Activated T-cell treated with anti-CD3 and anti-CD28 coated beads, Interleukin-2, amount 50 U/mL, for 72 hours (primary cell): ENCODE measurements around the gene ENTPD3. TPM values are rescaled to one million over a fixed set of nuclear protein-coding genes. Genes with fewer than 3 reads are reported as not detected.
"Not testable (repeated sequence)": the region's sequence is repeated elsewhere in the genome, so short reads cannot be mapped to it uniquely, and the experiment has no call there.

Experiments
- ATAC-seq, 2 donors: fragments of 150-1000 bp; cut with Tn5 transposase; replicated peaks in 1 of 2; 2 replicates each; pipeline ENCODE4 v1.10.0; 2021; ENCODE audit warnings: moderate library complexity in 2 of 2, mild to moderate bottlenecking in 1 of 2
- DNase-seq, 2 donors: peaks; one replicate each; pipeline ENCODE4 v3.0.0; 2021 to 2022; ENCODE audit warnings: mixed read lengths in 1 of 2
- H3K27ac Mint-ChIP-seq: one replicate; pipeline ENCODE4 v1.8.0; 2022; ENCODE audit warnings: mild to moderate bottlenecking, moderate library complexity, mixed read lengths
- H3K27me3 Mint-ChIP-seq: one replicate; pipeline ENCODE4 v1.8.0; 2022; ENCODE audit warnings: low read depth, mixed read lengths
- H3K36me3 Mint-ChIP-seq, 2 donors: one replicate each; pipeline ENCODE4 v1.8.0; 2022; ENCODE audit warnings: mixed read lengths in 2 of 2, mild to moderate bottlenecking in 1 of 2; ENCODE audit not compliant: insufficient read depth in 2 of 2
- H3K4me1 Mint-ChIP-seq: one replicate; pipeline ENCODE4 v1.8.0; 2022; ENCODE audit warnings: low read depth, mixed read lengths
- H3K4me3 Mint-ChIP-seq, 2 donors: one replicate each; pipeline ENCODE4 v1.8.0; 2022; ENCODE audit warnings: mild to moderate bottlenecking in 2 of 2, mixed read lengths in 2 of 2, moderate library complexity in 2 of 2
- H3K9me3 Mint-ChIP-seq, 2 donors: one replicate each; pipeline ENCODE4 v1.8.0; 2022; ENCODE audit warnings: mixed read lengths in 2 of 2
- total RNA-seq, 2 donors: library from RNA; stranded (reverse); gene quantifications; one replicate each; pipeline ENCODE4 v1.2.3, GENCODE V29; 2022

ENTPD3 gene
- total RNA-seq, 2 donors from 2014 or later: not detected

GRCh38 chr3:40455328-40455727, 68.3 kb downstream of the ENTPD3 start:
- Mint-ChIP-seq H3K27me3 (no peaks in the 10 kb centered on the region), H3K4me3 (peak overlapping the region; percentile 84 to 99), H3K4me1 (peaks cover 68% of the 10 kb centered on the region), H3K27ac (peak overlapping the region; percentile 79), H3K36me3 (peaks cover 11 to 27% of the 10 kb centered on the region in 2 donors), H3K9me3 (no peaks in the 10 kb centered on the region)
- ATAC-seq (no peak), DNase-seq (no peak)

GRCh38 chr3:40456279-40456939, 69.4 kb downstream of the ENTPD3 start:
- peaks cover 63% of the 10 kb centered on the region for H3K4me1 Mint-ChIP-seq
- DNase-seq: no peak
- H3K36me3 Mint-ChIP-seq: peaks cover 11 to 32% of the 10 kb centered on the region in 2 donors
- H3K27ac Mint-ChIP-seq: peak overlapping the region; percentile 79
- H3K9me3 Mint-ChIP-seq: no peaks in the 10 kb centered on the region
- no peak for ATAC-seq
- peak overlapping the region; percentile 84 to 99 for H3K4me3 Mint-ChIP-seq
- H3K27me3 Mint-ChIP-seq: no peaks in the 10 kb centered on the region

- peaks cover 61% of the 10 kb centered on the region for H3K4me1 Mint-ChIP-seq
- peak; percentile 77 for ATAC-seq
- H3K9me3 Mint-ChIP-seq: no peaks in the 10 kb centered on the region
- H3K27ac Mint-ChIP-seq: peak within 1 kb of the TSS; percentile 83
- peaks cover 11 to 40% of the 10 kb centered on the region in 2 donors for H3K36me3 Mint-ChIP-seq
- peak; percentile 94 to 97 for DNase-seq
- peak within 1 kb of the TSS; percentile 84 to 99 for H3K4me3 Mint-ChIP-seq
- no peaks in the 10 kb centered on the region for H3K27me3 Mint-ChIP-seq
Measured at GRCh38 chr3:40456940-40457823, 70.2 kb downstream of the ENTPD3 start, which contains the start of gene RPL14. Gene RPL14, plus strand, starts transcription at chr3:40457339. Its CDS starts 133 bp downstream, at chr3:40457472.

- ATAC-seq (no peak), DNase-seq (no peak)
- Mint-ChIP-seq H3K4me3 (peak overlapping the region; percentile 84 to 99), H3K36me3 (peaks cover 12 to 43% of the 10 kb centered on the region in 2 donors), H3K27me3 (no peaks in the 10 kb centered on the region), H3K4me1 (peaks cover 57% of the 10 kb centered on the region), H3K27ac (peak overlapping the region; percentile 83), H3K9me3 (no peaks in the 10 kb centered on the region)
Measured at GRCh38 chr3:40458473-40458872, 71.5 kb downstream of the ENTPD3 start.

- H3K4me1 Mint-ChIP-seq: peaks cover 55% of the 10 kb centered on the region
- H3K36me3 Mint-ChIP-seq: peaks cover 14 to 54% of the 10 kb centered on the region in 2 donors
- not testable (repeated sequence) for H3K9me3 Mint-ChIP-seq, ATAC-seq, H3K27me3 Mint-ChIP-seq
- H3K4me3 Mint-ChIP-seq: peak overlapping the region in 1 of 2 donors; percentile 64
- H3K27ac Mint-ChIP-seq: peak overlapping the region; percentile 35
- DNase-seq: peak in 1 of 2 donors; percentile 16
Measured at GRCh38 chr3:40460481-40460880, 73.5 kb downstream of the ENTPD3 start.

- no peaks in the 10 kb centered on the region for H3K27me3 Mint-ChIP-seq
- no peak for ATAC-seq
- H3K9me3 Mint-ChIP-seq: no peaks in the 10 kb centered on the region
- H3K4me1 Mint-ChIP-seq: peaks cover 51% of the 10 kb centered on the region
- peak overlapping the region; percentile 82 for H3K27ac Mint-ChIP-seq
- DNase-seq: no peak
- H3K36me3 Mint-ChIP-seq: peaks cover 14 to 54% of the 10 kb centered on the region in 2 donors
- H3K4me3 Mint-ChIP-seq: no peak overlapping the region
Measured at GRCh38 chr3:40461161-40461560, 74.2 kb downstream of the ENTPD3 start.

GRCh38 chr3:40462838-40463237, 75.9 kb downstream of the ENTPD3 start:
- Mint-ChIP-seq H3K27ac (peak overlapping the region; percentile 48), H3K36me3 (peaks cover 11 to 46% of the 10 kb centered on the region in 2 donors), H3K4me1 (peaks cover 49% of the 10 kb centered on the region)
- ATAC-seq, DNase-seq, H3K27me3 Mint-ChIP-seq, H3K4me3 Mint-ChIP-seq, H3K9me3 Mint-ChIP-seq: not testable (repeated sequence)

- Mint-ChIP-seq H3K27me3 (no peaks in the 10 kb centered on the region), H3K36me3 (peaks cover 8 to 42% of the 10 kb centered on the region in 2 donors), H3K27ac (peak overlapping the region; percentile 72), H3K9me3 (no peaks in the 10 kb centered on the region), H3K4me1 (peaks cover 42% of the 10 kb centered on the region), H3K4me3 (no peak overlapping the region)
- DNase-seq (no peak), ATAC-seq (no peak)
Measured at GRCh38 chr3:40463579-40463978, 76.6 kb downstream of the ENTPD3 start.

GRCh38 chr3:40464339-40465110, 77.5 kb downstream of the ENTPD3 start:
- DNase-seq: no peak

GRCh38 chr3:40465111-40465407, 78.1 kb downstream of the ENTPD3 start:
- H3K36me3 Mint-ChIP-seq: peaks cover 6 to 37% of the 10 kb centered on the region in 2 donors
- peaks cover 31% of the 10 kb centered on the region for H3K4me1 Mint-ChIP-seq
- H3K27me3 Mint-ChIP-seq: no peaks in the 10 kb centered on the region
- no peaks in the 10 kb centered on the region for H3K9me3 Mint-ChIP-seq
- H3K4me3 Mint-ChIP-seq: no peak overlapping the region
- ATAC-seq (no peak), DNase-seq (no peak)
- H3K27ac Mint-ChIP-seq: peak overlapping the region; percentile 58

More at GRCh38 chr3:40464339-40465110, 77.5 kb downstream of the ENTPD3 start:
- H3K27ac Mint-ChIP-seq: peak overlapping the region; percentile 77
- H3K36me3 Mint-ChIP-seq: peaks cover 7 to 37% of the 10 kb centered on the region in 2 donors
- no peak overlapping the region for H3K4me3 Mint-ChIP-seq
- no peaks in the 10 kb centered on the region for H3K27me3 Mint-ChIP-seq
- H3K4me1 Mint-ChIP-seq: peaks cover 33% of the 10 kb centered on the region
- H3K9me3 Mint-ChIP-seq: no peaks in the 10 kb centered on the region
- ATAC-seq: peak; percentile 39 to 52

- Mint-ChIP-seq H3K27me3 (no peaks in the 10 kb centered on the region), H3K4me3 (no peak overlapping the region), H3K4me1 (peaks cover 28% of the 10 kb centered on the region), H3K27ac (peak overlapping the region; percentile 58), H3K9me3 (no peaks in the 10 kb centered on the region), H3K36me3 (peaks cover 4 to 33% of the 10 kb centered on the region in 2 donors)
- ATAC-seq (no peak), DNase-seq (no peak)
Measured at GRCh38 chr3:40465456-40465855, 78.5 kb downstream of the ENTPD3 start.

- no peak for DNase-seq
- H3K27ac Mint-ChIP-seq: no peak overlapping the region
- H3K4me3 Mint-ChIP-seq: no peak overlapping the region
- H3K9me3 Mint-ChIP-seq: no peaks in the 10 kb centered on the region
- H3K36me3 Mint-ChIP-seq: peaks cover 3 to 18% of the 10 kb centered on the region in 2 donors
- peaks cover 22% of the 10 kb centered on the region for H3K4me1 Mint-ChIP-seq
- H3K27me3 Mint-ChIP-seq: no peaks in the 10 kb centered on the region
- ATAC-seq: peak in 1 of 2 donors; percentile 20
Measured at GRCh38 chr3:40468018-40468417, 81.0 kb downstream of the ENTPD3 start.
